ENCODE measurements around the gene NUDT16L1.

Gene NUDT16L1

DNA sequence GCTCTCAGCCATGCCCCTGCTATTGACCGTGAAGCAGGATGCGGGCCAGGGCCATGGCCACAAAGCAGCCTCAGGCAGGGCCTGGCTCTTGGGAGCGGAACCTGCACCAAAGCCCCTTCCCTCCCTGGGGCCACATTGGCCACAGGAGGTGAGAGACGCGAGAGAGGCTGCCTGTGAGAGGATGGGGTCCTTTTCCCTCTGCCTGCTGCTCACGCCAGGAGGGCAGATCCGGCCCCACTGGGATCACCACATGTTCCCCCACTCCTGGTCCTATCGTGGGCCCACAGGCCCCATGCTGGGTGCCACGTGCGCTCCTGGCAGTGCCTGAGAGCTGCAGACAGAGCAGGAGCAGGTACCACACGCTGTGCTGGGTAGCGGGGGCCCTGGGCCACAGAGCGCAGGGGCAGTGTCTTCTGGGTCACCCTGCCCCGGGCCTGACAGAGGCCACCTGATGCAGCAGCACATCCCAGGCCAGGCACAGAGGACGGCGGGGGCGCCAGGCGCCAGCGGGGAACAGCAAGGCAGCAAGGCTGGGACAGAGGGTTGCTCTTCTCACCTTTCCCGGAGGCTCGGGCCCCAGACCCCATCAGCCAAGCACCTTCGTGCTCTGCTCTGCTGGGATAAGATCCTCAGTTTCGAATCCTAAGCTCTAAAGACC, 9.2 kb upstream of the NUDT16L1 start:
- DNase-seq (ENCODE audit: low spot score), result no peak
- TF ChIP-seq, protein P1, sequence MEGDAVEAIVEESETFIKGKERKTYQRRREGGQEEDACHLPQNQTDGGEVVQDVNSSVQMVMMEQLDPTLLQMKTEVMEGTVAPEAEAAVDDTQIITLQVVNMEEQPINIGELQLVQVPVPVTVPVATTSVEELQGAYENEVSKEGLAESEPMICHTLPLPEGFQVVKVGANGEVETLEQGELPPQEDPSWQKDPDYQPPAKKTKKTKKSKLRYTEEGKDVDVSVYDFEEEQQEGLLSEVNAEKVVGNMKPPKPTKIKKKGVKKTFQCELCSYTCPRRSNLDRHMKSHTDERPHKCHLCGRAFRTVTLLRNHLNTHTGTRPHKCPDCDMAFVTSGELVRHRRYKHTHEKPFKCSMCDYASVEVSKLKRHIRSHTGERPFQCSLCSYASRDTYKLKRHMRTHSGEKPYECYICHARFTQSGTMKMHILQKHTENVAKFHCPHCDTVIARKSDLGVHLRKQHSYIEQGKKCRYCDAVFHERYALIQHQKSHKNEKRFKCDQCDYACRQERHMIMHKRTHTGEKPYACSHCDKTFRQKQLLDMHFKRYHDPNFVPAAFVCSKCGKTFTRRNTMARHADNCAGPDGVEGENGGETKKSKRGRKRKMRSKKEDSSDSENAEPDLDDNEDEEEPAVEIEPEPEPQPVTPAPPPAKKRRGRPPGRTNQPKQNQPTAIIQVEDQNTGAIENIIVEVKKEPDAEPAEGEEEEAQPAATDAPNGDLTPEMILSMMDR (IDR thresholded peaks at IDR 0.05; ENCODE audit: extremely low read depth, missing control alignments), result no peak

GRCh38 chr16:4684763-4685162, 8.6 kb upstream of the NUDT16L1 start:
- DNase-seq (ENCODE audit: low spot score), result no peak
- TF ChIP-seq, protein P1 (IDR thresholded peaks at IDR 0.05; ENCODE audit: extremely low read depth, missing control alignments), result no peak

GRCh38 chr16:4685292-4685691, 8.1 kb upstream of the NUDT16L1 start:
- TF ChIP-seq, protein P1 (IDR thresholded peaks at IDR 0.05; ENCODE audit: extremely low read depth, missing control alignments), result no peak

DNA sequence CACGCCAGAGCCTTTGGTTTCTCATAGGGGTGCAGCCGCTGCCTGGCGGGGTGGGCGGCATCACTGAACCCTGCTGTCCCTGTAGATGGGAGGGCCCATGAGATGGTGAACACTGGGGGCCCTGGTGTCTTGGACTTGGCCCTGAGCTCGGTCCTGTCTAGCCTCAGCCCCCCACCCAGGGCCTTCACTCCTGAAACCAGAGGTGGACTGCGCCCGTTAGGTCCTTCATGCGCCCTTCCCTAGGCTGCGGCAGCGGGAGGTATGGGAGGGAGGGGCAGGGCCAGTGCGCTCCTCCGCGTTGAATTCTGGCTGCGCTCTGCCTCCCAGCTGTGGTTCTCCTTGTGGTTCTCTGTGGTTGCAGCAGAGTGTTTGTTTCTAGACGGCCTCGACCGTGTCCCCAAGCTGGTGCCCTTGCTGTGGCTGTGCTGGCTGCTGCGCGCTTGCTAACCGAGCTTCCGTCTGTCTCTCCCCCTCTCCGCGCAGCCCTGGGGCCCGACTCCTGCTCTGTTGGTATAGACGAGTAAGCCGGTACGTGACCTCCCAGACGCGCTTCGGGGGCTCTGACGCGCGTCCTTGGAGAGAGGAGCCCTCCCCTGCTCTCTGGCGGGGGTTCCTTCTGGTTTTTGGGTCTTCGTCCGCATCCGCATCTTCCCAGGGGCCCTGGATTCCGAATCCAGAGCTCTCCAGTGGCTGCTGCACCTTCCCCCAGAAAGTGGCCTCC, 7.4 kb upstream of the NUDT16L1 start:
- DNase-seq (ENCODE audit: low spot score), result no peak
- TF ChIP-seq, protein P1 (IDR thresholded peaks at IDR 0.05; ENCODE audit: extremely low read depth, missing control alignments), result no peak

More at GRCh38 chr16:4685292-4685691, 8.1 kb upstream of the NUDT16L1 start:
- no peak for DNase-seq (ENCODE audit: low spot score)

- no peak for DNase-seq (ENCODE audit: low spot score)
- TF ChIP-seq, protein P1 (IDR thresholded peaks at IDR 0.05; ENCODE audit: extremely low read depth, missing control alignments), result no peak
Measured at GRCh38 chr16:4686497-4687210, 6.7 kb upstream of the NUDT16L1 start.

- no peak for DNase-seq (ENCODE audit: low spot score)
Measured at GRCh38 chr16:4687416-4687815, 5.9 kb upstream of the NUDT16L1 start.

More at GRCh38 chr16:4687416-4687815, 5.9 kb upstream of the NUDT16L1 start:
- TF ChIP-seq, protein P1 (IDR thresholded peaks at IDR 0.05; ENCODE audit: extremely low read depth, missing control alignments), result no peak

Data from GM20000 (cell line).